HG03342 (cell line): ENCODE data around the gene ATP1B1.

Experiments
- ATAC-seq: cut with Tn5 transposase; IDR thresholded peaks from one replicate; pipeline ENCODE4 v1.9.1; 2021; ENCODE audit warnings: mild to moderate bottlenecking, moderate library complexity; ENCODE audit not compliant: unreplicated experiment

Gene ATP1B1

DNA sequence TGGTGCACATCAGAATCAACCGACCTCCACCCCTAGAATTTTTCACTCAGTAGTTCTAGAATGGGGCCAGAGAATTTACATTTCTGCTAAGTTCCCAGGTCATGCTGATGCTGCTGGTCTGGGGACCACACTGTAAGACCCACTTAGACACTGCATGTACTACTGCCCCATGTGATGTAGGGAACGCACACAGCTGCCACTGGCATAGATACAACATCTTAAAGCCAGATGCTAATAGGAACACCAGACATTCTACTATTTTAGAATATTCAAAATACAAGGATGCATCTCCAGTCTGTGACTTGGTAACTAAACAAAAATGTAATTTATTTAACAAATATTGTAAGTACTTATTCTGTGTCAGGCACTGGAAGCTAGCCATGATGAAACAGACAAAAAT, 14.1 kb upstream of the ATP1B1 start:
- no peak for ATAC-seq

DNA sequence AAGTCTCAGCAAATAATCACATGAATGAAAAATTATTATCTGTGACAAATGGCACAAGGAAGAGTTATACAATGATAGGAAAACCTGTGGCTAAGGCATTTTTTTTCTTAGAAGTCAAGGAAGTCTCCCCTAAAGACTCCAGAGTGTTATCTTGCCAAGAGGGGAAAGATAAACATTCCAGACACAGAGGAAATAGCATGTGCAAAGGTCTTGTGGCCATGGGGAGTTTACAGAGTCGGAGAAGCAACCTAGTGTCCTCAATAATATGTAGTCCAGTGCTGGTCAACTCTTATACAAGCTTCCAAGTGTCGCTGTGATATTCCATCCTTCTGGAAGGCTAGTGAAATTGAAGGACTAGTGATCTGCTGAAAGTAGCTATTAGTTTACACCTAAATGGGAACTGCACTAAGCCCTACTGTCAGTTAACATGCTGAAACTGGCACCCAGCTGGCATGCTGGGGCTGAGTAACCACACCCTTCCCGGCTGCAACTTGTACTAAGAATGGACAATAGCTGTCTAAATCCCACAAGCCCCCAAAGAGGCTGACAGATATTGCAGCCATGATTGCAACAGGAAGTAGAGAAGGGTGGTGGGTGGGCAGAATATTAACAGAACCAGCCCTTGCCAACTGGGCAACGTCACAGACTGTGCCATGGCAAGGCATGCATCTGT, 11.5 kb upstream of the ATP1B1 start:
- no peak for ATAC-seq

DNA sequence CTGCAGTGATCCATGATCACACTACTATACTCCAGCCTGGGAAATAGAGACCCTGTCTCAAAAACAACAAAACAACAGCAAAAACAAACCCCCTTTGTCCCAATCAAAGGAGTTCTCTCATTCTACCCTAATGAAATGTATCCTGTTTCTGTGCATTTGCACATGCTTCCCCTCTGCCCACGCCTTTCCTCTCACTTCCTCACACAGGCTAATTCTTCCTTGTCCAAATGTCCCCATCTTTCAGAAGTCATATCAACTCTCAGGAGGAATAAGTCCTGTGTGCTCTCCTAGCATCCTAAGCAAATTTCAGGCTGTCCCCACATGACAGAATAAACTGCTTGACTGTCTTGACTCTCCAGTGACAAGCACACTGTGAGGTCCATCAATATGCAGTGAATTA, 8.1 kb upstream of the ATP1B1 start:
- ATAC-seq, result no peak

DNA sequence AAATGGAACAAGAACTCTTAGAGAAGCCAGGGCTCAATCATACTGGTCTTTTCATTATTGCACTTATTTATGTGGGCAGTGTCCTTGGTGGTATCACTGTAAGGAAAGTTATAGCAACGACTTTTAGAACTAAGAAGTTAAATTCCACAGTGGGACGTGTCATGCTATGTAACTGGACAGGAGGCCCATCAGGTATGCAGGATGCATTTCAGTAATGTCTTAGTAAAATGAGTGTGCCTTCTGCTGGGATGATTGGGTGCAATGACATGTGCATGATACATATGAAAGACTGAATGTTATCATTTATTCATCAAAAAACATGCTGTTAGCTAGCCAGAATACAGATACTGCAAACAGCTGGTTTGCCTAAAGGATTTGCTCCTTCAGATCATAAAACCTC, 6.9 kb upstream of the ATP1B1 start:
- ATAC-seq, result no peak

DNA sequence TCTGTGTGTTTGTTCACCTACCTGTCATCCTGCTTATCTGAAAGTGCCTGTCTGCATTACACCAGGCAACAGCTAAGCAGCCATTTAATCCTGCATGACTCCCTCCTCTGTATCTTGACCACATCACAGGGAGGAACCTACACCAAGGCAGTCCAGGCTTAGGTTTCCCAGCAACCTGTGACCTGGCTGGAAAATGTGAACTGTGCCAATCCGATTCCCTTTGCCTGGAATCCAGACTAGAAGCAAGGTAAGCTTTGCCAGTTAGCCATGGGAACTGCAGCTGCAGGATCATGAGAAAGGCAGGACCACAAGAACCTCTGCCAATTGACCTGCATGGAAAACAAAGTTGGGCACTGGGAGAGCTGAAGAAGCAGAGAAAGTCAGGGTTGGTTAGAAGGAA, 6.3 kb upstream of the ATP1B1 start:
- no peak for ATAC-seq

DNA sequence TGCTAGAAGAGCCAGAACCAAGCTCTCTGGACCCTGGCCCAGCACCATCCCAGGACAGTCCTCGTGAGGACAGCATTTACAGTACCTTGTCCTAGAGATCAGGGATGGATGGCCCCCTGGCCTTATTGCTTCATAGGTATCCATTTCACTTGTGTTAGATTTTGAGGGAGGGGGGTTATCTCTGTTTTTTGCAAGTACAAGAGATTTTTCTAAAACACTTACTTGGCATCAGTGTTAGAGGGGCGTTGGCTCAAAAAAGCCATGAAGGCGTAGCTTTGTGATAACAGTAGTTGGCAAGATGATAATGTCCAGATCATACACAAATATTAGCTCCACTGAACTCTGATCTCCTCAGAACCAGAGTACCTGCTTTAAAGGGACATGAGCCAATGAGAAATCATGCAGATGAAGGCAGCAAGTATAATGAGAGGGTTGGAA, 5.8 kb upstream of the ATP1B1 start:
- no peak for ATAC-seq

DNA sequence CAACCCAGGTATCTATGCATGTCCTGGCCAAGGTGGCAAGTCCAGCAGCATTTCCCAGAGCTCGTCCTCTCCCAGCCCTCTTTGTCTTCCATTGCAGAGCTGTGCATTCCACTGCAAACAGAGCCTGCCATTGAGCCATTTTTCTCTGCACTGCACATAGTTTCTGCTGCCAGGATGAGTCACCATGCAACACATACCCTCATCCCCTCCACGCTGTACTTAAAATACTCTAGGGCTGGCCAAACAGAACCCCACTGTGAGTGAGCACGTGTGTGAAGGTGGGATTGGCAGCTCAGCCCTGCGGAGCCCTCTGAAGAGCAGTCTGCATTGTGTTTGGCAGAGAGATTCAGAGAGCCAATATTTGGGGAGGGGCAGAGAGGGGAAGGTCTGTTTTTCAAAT, 3.9 kb upstream of the ATP1B1 start:
- ATAC-seq, result no peak

DNA sequence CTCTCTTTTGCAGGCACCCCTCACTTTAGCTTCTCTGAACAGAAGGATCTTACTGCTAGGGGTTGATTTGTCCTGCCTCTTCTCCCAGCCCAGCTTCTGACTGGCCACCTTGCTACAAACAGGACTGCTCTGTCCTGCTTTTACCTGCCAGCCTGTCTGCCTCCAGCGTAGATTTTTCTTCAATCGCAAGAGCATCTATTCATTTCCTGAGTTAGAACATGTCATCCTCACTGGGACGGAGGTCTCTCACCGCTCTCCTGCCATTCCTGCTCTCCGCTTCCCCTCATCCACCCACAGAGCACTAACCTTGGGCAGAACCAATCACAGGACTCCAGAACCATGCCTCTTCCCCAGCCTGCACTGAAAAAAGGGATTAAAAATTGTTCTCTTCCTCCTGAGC, 3.5 kb upstream of the ATP1B1 start:
- ATAC-seq, result no peak

DNA sequence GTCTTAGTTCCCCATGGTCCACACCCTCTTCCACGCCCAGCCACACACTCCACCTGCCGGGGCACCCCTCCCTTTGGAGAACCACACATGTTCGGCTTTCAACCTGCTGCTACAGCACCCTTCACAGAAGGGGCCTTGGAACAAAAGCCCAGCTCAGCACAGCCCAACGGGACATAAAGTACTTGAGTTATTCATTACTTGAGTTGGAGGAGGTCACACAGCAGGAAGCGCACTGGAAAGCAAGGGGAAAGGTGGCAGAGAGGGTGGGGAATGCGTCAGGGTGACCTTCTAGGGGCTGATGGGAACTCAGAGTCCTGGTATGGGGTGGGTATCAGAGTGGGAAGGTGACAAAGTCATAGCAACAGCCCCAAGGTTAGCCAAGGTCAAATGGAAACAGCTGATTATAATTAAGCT, 3.0 kb upstream of the ATP1B1 start:
- ATAC-seq, result no peak

DNA sequence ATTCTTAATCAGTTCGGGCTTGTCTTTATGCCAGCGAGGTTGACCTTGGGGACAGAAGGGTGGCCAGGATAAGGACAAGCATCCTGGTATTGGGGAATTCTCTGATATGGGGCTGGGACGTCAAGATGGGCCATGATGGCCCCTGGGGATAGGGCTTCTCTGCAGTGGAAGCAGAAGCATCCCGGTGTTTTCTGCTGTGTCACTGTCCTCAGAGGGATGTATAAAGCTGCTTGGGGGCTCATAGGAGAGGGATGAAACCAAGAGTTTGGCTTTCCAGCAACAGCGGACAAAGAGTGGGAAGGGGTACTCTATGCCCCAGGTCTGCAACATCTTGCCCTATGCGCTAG, 1.4 kb upstream of the ATP1B1 start:
- no peak for ATAC-seq

DNA sequence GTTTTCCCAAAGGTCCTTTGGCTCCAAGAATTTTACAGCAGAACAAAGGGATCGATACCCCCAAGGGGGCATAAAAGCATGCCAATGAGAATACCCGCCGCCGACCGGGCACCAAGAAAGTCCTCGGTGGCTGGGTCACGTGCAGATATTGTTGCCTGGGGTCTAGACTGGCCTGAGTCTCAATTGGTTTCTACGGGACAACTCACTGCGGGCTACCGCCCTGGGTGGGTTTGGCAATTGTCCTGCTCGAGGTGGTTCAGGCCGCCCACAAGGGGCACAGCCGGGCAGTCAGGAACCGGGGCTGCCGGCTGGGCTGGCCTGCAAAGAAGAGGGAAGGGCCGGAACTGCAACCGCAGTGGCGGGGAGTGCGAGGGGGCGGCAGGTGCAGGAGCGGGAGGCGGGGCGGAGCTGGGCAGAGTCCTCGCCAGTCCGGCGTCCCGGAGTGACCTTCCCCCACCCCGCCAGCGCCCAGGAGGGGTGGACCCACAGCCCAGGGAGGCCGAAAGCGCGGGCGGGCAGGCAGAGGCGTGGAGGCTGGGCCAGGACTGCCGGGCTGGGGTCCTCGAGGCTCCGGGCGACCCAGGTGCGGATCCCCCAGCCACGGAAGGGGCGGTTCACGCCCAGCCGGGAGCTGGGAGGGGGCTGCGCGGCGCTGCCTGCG, 926 bp upstream of the ATP1B1 start:
- ATAC-seq, result peak; percentile 28

DNA sequence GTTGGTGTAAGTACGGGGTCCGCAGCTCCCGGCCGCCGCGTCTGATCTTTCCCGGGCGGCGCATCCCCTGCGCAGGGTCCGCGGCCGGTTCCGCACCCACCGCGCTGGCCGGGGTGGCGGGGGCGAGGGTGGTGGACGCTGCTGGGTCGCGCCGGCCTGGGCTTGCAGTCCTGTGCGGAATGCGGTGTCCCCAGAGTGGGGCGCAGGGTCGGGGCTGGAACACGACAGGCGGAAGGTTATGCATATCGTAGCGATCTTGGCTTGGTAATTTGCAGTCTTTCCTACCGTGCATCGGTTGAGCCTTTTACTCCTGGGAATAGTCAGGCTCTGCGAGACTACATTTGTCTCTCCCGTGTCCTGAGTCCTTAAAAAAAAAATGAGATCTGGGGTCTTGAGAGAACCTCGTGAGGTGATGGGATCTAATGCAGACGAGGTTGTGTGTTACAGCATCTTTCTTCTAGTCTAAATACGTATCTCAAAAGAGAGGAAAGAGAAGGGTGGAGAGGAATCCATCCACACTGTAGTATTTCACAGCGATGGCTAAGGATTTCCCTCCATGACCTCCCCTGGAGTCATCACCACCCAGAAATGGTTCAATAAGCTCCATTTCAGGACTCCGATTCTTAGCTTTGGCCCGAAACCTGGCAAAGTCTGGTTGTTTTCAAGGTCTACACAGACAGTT, 572 bp downstream of the ATP1B1 start:
- ATAC-seq, result no peak

DNA sequence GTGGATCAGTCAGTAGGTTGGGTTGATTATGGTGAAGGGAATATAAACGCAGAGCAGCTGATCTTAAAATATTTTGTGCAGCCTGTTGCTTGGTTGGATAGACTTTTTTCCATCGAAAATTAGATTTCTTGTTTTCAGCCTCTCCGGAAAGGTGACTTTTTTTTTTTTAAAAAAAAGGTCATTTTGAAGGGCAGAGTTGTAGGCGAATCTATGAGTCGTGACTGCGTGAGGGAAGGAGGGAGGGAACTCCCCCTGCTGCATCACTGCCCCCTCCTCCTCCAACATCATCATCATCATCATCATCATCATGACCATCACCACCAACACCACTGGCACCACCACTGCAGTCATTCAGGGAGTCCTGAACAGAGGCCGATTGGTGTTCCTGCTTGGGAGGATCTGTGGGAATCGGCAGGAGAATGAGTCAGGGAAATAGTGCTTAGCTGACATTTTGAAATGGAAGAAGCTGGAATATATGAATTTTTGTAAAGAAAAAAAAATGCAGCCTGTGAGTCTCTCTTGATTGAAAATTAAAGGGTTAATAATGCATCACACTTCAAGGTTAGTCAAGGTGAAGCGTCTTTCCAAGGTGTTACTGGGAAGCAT, 1.2 kb downstream of the ATP1B1 start:
- ATAC-seq, result no peak

DNA sequence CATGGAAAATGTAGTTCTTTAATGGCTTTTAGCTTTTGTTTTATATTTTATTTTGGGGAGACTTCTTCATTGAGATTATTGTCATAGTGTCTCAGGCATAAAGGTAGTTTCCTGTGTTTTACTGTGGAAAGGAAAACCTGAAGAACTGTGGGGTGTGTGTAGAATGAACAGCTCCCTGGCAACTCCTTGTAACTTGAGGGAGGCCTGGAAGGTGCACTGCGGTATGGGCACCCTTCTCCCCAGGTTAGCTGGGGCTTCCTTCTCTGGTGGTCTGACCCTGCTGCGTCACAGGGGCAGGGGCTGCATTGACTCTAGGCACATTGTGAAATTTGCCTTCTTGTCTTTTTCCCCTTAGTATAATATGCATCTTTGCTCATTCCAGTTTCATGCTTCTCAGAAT, 1.7 kb downstream of the ATP1B1 start:
- no peak for ATAC-seq

DNA sequence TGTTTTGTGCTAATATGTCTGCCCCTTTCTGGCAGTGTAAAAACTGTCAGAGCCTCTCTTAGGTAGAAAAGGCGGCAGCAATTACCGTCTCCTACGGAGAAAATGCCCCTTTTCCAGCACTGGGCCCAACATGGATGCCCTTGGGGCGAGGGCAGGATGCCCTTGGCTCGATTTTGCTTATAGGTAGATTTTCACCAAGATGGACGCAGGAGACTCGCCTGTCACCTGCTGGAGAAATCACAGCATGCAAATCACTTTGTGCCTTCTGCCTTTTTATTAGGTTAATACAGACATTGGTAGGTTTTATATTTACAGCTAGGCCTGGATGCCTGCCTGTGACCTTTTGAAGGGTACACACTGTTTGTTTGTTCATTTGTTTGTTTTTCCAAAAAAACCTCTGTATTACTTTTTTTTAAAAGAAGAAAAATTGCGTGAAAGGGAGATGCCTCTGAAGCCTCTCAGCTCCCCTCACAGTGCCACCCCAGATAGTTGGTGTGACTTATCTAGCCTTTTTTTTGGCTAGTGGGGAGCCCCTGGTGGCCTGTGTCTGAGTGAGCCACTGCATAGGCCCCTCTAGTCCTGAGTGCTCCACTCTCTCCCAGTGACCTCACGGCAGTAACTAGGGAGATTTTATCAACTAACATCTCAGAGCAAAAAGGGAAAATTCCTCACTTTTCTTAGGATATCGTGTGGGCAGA, 2.5 kb downstream of the ATP1B1 start:
- no peak for ATAC-seq

DNA sequence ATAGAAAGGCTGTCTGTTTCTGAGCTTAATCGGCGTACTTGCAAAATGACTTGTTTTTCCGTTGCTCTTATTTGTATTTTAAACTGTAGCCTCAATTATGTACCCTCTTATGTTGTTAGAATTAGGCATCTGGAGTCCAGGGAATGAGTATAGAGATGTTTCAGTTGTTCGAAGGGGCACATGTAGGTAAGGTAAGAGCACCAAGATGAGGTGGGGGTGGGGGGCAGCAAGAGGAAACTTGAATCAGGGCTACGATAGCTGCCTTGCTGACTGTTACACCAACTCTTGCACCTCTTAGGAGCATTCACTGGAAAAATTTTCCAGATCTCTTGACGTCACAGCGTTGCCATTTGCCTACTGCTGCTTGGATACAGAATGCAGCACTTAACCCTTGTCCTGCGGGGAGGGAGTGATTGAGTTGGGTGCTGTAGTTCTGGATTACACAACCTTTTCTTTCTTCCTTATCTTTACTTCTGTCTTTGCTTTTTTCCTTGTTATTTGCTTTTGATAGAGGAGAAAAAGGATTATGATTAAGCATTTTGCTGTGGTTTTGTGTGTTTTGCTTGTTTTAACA, 3.2 kb downstream of the ATP1B1 start:
- no peak for ATAC-seq

DNA sequence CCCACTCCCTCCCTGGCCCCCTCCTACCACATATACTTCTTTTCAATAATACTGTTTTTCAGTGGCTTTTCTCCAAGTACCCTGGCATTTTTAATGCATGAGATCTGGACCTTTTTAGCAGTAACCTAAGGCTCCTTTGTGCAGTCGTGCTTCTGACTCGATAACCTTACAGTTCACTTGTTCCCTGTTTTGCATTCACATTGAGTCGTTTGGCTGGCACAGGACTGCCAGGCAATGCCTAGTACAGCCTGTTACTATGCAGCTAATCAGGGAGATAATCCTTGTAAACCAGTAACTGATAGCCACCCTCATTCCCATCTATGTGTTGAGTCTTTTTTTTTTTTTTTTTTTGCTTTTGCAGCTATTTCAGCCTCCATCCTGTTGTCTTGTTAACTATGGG, 3.7 kb downstream of the ATP1B1 start:
- no peak for ATAC-seq

DNA sequence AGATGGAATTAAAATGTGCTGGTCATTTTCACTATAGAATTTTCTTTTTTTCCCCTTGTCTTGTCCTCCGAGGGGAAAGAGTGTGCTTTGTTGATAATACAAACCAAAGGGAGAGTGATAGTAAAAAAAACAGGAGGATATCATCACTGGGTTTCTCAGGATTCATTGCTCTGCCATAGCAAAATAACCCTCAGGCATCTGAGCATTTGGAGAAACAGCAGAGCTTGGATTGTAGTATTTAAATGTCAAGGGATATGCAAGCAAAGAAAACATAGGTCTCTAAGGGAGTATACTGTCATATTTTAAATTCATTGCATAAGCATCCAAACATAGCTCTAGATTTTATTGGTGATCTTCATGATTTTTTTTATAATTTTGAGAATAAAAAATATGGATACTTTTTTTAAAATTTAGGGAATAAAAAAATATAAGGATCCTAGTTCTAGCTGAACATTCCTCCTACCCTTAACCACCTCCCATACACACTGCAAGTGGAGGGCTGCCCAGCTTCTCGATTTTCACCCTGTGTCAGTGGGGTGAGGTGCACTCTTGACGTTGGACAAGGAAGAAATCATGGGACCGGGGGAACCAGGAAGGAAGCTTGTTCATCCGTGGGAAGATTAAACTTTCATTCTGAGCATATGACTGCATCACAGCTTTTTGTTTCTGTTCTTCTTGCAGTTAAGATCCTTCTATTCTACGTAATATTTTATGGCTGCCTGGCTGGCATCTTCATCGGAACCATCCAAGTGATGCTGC, 4.4 kb downstream of the ATP1B1 start:
- ATAC-seq, result no peak

DNA sequence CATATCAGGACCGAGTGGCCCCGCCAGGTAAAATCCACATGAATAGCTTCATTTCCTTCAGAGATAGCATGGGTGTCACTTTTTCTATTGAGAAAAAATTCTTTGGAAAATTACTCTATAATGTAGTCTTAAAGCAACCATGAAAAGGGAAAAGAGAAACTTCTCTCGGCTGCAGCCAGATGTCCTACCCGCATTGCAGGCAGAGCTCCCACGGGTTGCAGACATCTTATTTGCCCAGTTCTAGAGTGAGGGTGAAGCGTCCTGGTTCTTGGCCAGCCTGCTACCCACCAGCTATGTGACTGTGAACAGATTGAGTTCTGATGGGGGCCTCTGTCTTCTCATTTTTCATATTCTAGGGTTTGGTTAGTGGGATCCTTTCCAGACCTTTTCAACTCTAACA, 5.0 kb downstream of the ATP1B1 start:
- no peak for ATAC-seq

DNA sequence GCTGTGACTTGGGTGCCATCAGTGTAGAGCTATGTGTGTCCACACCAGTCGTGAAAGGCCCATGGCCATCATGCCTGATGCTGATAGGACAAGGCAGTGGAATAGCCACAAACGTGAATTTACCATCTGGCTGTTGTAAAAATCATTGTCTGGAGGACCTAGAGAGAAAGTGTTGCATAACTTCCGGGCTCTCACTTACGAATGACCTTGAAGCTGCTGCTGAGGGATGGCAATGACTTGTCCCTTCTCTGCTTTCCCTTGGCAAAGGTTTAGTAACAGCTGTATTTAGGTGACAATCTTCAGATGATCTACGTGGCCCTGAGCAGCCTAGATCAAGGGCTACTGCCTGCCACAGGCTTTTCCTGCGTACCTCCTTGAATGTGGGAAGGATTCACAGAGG, 5.8 kb downstream of the ATP1B1 start:
- ATAC-seq, result no peak
